SK-N-MC (cell line): Measurements from ENCODE around the gene IL20.

Experiments
- DNase-seq: peaks from one replicate; pipeline ENCODE4 v3.0.0-alpha.2; 2011; ENCODE audit warnings: low read depth, low spot score
- H3K27ac ChIP-seq: fragments of 200-600 bp; sonication (generic); 2 replicates; pipeline ENCODE4 v1.5.1; 2016; ENCODE audit warnings: mixed run types
- H3K36me3 ChIP-seq: fragments of 200-600 bp; sonication (generic); 2 replicates; pipeline ENCODE4 v1.6.1; 2017; ENCODE audit warnings: antibody characterized with exemption, low read length, mixed read lengths; ENCODE audit not compliant: insufficient read depth
- H3K4me3 ChIP-seq: fragments of 200-600 bp; sonication (generic); 2 replicates; pipeline ENCODE4 v1.5.1; 2016
- H3K9ac ChIP-seq: fragments of 200-600 bp; sonication (generic); 2 replicates; pipeline ENCODE4 v1.8.0; 2017; ENCODE audit warnings: mixed run types, mixed read lengths; ENCODE audit not compliant: insufficient read length
- H3K9me3 ChIP-seq: fragments of 200-600 bp; sonication (generic); 2 replicates; pipeline ENCODE4 v1.6.1; 2017; ENCODE audit warnings: low read depth, mild to moderate bottlenecking, antibody characterized with exemption, low read length, moderate library complexity, mixed read lengths
- EZH2 ChIP-seq: fragments of 200-600 bp; sonication (generic); IDR thresholded peaks from one replicate; pipeline ENCODE4 v1.6.1; 2017; ENCODE audit warnings: antibody characterized with exemption
- FOXP2 ChIP-seq: optimal IDR thresholded peaks from 2 replicates; pipeline ENCODE3; 2011; ENCODE audit warnings: mild to moderate bottlenecking, moderate library complexity; ENCODE audit not compliant: insufficient read depth; ENCODE audit errors: extremely low read length, control extremely low read depth
- POLR2AphosphoS5 ChIP-seq: IDR thresholded peaks from 2 replicates; pipeline ENCODE4 v1.6.1; 2012; ENCODE audit warnings: mild to moderate bottlenecking, low read depth, low read length, borderline replicate concordance

Gene IL20

DNA sequence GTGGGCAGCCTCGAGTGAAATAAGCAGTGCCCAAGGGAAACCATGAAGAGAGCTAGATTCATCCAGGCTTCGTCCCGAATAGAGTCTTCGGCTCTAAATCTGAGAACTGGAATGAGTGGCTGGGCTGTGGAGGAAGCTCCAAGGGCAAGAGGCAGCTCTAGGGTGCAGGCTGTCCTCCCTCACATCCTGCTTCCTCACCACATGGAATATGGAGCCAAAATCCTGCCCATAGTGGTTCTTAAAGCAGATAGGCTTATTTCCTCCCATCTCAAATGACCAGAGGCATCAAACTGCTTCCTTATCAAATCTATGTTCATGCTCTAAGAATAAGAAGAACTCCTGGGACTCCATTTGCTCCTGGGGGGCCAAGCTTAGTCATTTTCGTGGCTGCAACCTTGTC, 34.3 kb downstream of the IL20 start:
- no peak overlapping the region for H3K27ac ChIP-seq
- no peak for DNase-seq
- no peak for TF ChIP-seq FOXP2
- no peak for TF ChIP-seq POLR2AphosphoS5
- no peak for TF ChIP-seq EZH2
- no peak overlapping the region for H3K9ac ChIP-seq
- no peaks in the 10 kb centered on the region for H3K36me3 ChIP-seq
- H3K9me3 ChIP-seq: no peaks in the 10 kb centered on the region
- H3K4me3 ChIP-seq: no peak overlapping the region

DNA sequence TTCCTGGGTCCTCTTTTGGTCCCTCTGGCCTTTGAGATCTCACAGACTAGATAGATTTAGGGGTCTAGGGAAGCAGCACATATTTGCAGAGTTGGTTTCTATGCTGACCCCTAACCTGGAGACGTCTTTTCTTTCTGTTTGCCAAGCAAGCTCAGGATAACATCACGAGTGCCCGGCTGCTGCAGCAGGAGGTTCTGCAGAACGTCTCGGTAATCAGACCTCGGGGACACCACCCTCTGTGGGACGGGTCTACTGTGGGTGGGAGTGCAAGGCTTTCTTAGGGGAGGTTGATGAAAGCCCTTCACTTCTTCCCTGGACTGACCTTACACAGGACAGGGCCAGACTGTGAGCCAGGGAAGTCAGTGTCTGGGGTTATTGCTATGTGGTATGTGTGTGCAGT, 34.7 kb downstream of the IL20 start:
- H3K4me3 ChIP-seq: no peak overlapping the region
- TF ChIP-seq EZH2 (no peak), FOXP2 (no peak), POLR2AphosphoS5 (no peak)
- no peaks in the 10 kb centered on the region for H3K9me3 ChIP-seq
- no peaks in the 10 kb centered on the region for H3K36me3 ChIP-seq
- no peak overlapping the region for H3K9ac ChIP-seq
- H3K27ac ChIP-seq: no peak overlapping the region
- DNase-seq: no peak

DNA sequence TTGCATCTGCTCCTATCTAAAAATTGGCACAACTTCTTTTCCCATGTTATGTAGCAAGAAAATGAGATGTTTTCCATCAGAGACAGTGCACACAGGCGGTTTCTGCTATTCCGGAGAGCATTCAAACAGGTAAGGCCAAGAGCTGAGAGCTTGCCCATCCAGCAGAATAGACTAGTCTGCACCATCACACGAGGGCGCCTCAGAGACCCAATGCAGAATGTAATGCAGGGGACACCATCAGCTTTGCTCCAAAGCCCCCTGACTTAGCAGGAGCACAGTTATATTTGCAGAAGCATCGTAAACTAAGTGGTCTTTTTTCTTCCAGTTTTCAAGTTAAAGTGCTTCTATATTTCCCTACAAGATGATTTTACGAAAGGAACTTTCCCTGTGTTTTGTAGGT, 36.5 kb downstream of the IL20 start:
- Histone ChIP-seq H3K4me3 (no peak overlapping the region), H3K36me3 (no peaks in the 10 kb centered on the region), H3K9ac (no peak overlapping the region), H3K27ac (no peak overlapping the region), H3K9me3 (no peaks in the 10 kb centered on the region)
- no peak for DNase-seq
- TF ChIP-seq EZH2 (no peak), POLR2AphosphoS5 (no peak), FOXP2 (no peak)

DNA sequence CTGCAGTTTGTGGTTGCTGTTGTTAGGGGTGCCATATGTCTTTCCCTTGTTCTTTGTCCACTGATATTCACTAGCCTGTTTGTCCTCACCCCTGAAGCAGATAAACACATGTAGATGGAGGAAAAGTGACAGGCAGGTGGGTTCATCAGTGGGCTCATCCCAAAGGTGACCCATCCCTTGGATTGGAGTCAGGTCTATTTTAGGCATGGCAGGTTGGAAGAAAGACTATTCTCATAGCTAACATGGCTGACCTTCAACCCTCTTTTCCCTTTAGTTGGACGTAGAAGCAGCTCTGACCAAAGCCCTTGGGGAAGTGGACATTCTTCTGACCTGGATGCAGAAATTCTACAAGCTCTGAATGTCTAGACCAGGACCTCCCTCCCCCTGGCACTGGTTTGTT, 37.3 kb downstream of the IL20 start:
- no peaks in the 10 kb centered on the region for H3K36me3 ChIP-seq
- TF ChIP-seq EZH2 (no peak), POLR2AphosphoS5 (no peak), FOXP2 (no peak)
- H3K9ac ChIP-seq: no peak overlapping the region
- H3K27ac ChIP-seq: no peak overlapping the region
- H3K9me3 ChIP-seq: no peaks in the 10 kb centered on the region
- H3K4me3 ChIP-seq: no peak overlapping the region
- no peak for DNase-seq

DNA sequence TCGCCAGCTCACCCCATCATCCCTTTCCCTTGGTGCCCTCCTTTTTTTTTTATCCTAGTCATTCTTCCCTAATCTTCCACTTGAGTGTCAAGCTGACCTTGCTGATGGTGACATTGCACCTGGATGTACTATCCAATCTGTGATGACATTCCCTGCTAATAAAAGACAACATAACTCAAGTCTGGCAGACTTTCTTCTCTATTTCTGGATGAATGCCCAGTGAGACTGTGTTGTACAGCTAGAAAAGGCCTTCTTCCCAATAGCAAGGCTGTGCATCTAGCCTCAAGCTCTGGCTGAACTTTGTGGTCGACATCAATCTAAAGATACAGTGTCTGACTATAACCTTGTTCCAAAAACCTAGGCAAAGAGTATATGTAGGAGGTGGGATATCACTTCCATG, 38.3 kb downstream of the IL20 start:
- no peak for DNase-seq

DNA sequence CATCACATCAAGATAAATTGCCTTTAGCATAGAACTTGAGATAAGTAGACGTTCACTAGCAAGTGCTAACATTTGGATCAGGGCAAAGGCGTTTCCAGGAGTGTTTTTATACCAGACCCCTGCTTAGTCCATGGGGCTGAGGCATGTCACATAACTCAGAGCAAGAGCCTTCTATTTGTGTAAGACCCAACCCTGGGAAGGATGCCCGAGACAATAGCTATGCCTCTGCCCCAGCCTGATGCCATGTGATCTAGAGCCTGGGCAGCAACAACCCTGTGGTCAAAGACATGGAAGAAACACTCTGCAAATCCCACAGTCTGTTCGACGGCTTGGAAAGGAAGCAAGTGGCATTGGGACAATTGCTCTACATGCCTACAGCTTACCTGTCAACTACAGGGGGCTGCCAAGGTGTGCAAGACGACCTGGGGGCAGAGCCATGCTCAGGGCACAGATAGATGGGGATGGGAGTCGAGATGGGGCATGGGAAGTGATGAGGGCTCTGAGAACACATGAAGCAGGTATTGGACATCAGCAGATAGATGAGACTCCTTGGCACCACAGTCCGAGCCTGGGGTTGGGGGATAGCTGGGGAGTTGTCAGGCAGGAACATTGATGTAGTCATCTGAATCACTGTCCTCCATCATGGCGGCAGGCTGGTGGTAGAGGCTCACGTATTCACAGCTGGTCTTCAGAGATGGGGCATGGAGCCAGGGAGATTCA, 39.2 kb downstream of the IL20 start:
- TF ChIP-seq FOXP2: no peak
- no peak for TF ChIP-seq EZH2
- TF ChIP-seq POLR2AphosphoS5: no peak
- no peak overlapping the region for H3K4me3 ChIP-seq
- no peak overlapping the region for H3K9ac ChIP-seq
- H3K27ac ChIP-seq: no peak overlapping the region
- DNase-seq: no peak
- H3K36me3 ChIP-seq: no peaks in the 10 kb centered on the region
- no peaks in the 10 kb centered on the region for H3K9me3 ChIP-seq

More for the DNA sequence above, 38.3 kb downstream of the IL20 start:
- TF ChIP-seq EZH2 (no peak), POLR2AphosphoS5 (no peak), FOXP2 (no peak)
- H3K27ac ChIP-seq: no peak overlapping the region
- H3K4me3 ChIP-seq: no peak overlapping the region
- H3K36me3 ChIP-seq: no peaks in the 10 kb centered on the region
- H3K9ac ChIP-seq: no peak overlapping the region
- H3K9me3 ChIP-seq: no peaks in the 10 kb centered on the region

DNA sequence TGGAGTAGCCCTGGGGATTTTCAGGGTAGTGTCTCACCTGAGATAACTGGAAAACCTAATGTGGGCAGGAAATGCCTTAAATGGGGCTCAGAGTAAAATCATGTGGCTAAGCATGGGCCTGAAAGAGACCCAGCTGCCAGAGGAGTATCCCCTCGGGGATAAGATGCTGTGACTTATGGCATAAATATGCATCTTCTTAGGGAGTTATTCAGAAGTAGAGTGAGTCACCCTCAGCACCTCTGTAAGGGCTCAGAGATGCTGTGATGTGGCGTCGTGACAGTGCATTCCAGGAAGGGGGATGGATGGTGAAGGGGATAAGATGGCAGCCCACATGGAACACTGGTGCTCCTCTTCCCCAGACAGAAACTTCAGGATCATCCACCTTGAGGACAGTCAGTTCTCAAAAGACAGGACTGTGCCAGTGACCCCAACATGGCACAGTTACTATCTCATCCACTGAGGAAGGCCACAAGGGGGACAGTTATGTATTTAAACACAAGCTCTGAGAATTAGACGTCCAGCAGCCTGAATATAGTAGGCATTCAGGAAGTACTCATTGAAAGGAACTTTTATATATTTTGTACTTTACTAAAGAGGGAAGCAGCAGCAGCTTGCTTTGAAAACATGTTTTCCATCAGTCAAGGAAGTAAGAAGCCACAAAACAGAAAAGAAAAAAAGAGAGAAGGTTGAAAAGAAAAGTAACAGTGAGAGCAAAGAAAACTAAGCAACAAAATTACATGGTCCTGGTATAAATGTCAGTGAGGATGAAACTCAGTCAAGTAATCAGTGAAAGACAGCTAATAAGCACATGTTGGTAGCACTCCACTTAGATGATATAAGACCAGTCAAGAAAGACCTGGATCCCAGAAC, 40.1 kb downstream of the IL20 start:
- H3K9me3 ChIP-seq: no peaks in the 10 kb centered on the region
- no peak overlapping the region for H3K9ac ChIP-seq
- no peak for DNase-seq
- no peak overlapping the region for H3K4me3 ChIP-seq
- TF ChIP-seq POLR2AphosphoS5: no peak
- TF ChIP-seq EZH2: no peak
- TF ChIP-seq FOXP2: no peak
- no peak overlapping the region for H3K27ac ChIP-seq
- H3K36me3 ChIP-seq: no peaks in the 10 kb centered on the region

DNA sequence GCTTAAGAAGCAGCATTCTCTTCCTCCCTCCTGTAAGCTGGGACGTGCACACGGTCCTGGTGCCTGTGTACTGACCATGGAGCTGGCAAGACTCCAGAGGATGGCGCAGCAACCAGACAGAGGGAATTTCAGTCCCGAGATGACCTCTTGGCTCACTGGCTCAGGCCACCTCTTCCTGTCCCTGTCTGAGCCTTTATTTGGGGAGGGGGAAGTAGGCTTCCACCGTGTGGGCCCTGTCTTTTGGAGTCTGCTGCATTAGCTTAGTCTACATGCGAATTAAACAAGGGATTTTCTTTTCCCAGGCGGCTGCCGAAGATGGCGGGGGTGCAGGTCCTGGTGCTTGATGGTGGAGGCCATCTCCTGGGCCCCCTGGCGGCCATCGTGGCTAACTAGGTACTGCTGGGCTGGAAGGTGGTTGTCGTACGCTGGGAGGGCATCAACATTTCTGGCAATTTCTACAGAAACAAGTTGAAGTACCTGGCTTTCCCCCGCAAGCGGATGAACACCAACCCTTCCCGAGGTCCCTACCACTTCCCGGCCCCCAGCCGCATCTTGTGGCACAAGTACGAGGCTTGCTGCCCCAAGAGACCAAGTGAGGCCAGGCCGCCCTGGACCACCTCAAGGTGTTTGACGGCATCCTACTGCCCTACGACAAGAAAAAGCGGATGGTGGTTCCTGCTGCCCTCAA, 42.0 kb downstream of the IL20 start:
- H3K4me3 ChIP-seq: no peak overlapping the region
- H3K27ac ChIP-seq: no peak overlapping the region
- H3K36me3 ChIP-seq: no peaks in the 10 kb centered on the region
- DNase-seq: no peak
- no peaks in the 10 kb centered on the region for H3K9me3 ChIP-seq
- TF ChIP-seq EZH2: no peak
- no peak for TF ChIP-seq POLR2AphosphoS5
- no peak for TF ChIP-seq FOXP2
- no peak overlapping the region for H3K9ac ChIP-seq
